GM21447 (cell line): ENCODE results near the gene METTL26.

Experiments used
- ATAC-seq: cut with Tn5 transposase; IDR thresholded peaks from one replicate; pipeline ENCODE4 v1.9.1; 2021; ENCODE audit not compliant: unreplicated experiment

METTL26 gene

GRCh38 chr16:638836-639235, 2.7 kb upstream of the METTL26 start:
- ATAC-seq: no peak

- no peak for ATAC-seq
These were observed 2.0 kb upstream of the METTL26 start for GRCh38 chr16:638034-638543.

GRCh38 chr16:637081-638018, 1.2 kb upstream of the METTL26 start:
- ATAC-seq: no peak

GRCh38 chr16:635573-636205, 416 bp downstream of the METTL26 start:
- ATAC-seq: no peak

- ATAC-seq: no peak
These were observed 1.1 kb downstream of the METTL26 start for GRCh38 chr16:634996-635395.

- ATAC-seq: no peak
These were observed 1.9 kb downstream of the METTL26 start for GRCh38 chr16:634051-634670.

- no peak for ATAC-seq
These were observed 2.6 kb downstream of the METTL26 start for GRCh38 chr16:633336-634050.

- ATAC-seq: no peak
These were observed 3.4 kb downstream of the METTL26 start for GRCh38 chr16:632486-633335.

- no peak for ATAC-seq
These were observed 4.2 kb downstream of the METTL26 start for GRCh38 chr16:631808-632358.

- ATAC-seq: no peak
These were observed 5.2 kb downstream of the METTL26 start, which contains the start of gene WFIKKN1 for GRCh38 chr16:630815-631405. WFIKKN1 (plus strand) TSS chr16:630985; CDS start chr16:631254, 269 bp downstream.

- no peak for ATAC-seq
These were observed 5.8 kb downstream of the METTL26 start for GRCh38 chr16:630249-630814.

- no peak for ATAC-seq
These were observed 6.3 kb downstream of the METTL26 start for GRCh38 chr16:629833-630248.

GRCh38 chr16:629185-629832, 6.8 kb downstream of the METTL26 start:
- no peak for ATAC-seq

- ATAC-seq: no peak
These were observed 7.6 kb downstream of the METTL26 start for GRCh38 chr16:628321-629061.

GRCh38 chr16:627454-628239, 8.5 kb downstream of the METTL26 start:
- no peak for ATAC-seq

- ATAC-seq: no peak
These were observed 9.2 kb downstream of the METTL26 start for GRCh38 chr16:626787-627453.
